Neural progenitor cell (in vitro differentiated cells): ENCODE data around the gene HSD11B2.

ENCODE experiments used
- EZH2 ChIP-seq: fragments of 200-600 bp; sonication (generic); IDR thresholded peaks from 2 replicates; pipeline ENCODE4 v1.6.1; 2017; ENCODE audit warnings: antibody characterized with exemption, mild to moderate bottlenecking, moderate library complexity
- TF ChIP-seq, protein P1 (sequence below): fragments of 200-600 bp; sonication (generic); IDR thresholded peaks from 2 replicates; pipeline ENCODE4 v1.5.1; 2017; ENCODE audit warnings: antibody characterized with exemption, mild to moderate bottlenecking

DNA sequence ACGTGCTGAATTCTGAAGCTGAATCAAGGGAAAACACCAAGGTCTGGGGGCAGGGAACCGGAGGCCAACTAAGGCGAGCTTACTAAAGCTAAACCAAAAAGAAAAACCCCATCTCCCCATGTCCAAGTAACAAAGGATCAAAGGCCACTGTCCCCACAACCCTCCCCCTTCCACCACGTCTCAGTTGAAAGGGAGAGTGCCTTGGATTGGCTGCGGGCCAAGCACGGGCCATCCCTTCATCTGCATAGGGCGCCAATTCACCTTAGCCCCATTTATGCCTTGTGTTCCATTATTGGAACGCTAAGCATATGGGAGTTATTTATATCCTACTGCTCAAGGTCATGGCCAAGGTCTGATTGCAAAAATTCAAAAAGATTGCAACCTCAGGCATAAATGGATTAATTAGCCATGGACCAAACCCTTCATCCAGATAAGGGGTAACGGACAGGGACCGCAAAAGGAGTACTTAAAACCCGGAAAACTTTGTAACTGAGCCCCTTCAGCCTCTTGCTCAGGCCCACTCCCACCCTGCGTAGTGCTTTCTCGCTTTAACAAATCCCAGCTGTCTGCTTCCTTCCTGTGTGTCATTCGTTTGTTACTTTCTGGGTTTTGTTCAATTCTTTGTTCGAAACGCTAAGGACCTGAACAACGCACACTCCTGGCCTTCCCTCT lies 50.8 kb downstream of the HSD11B2 start:
- TF ChIP-seq, protein P1, sequence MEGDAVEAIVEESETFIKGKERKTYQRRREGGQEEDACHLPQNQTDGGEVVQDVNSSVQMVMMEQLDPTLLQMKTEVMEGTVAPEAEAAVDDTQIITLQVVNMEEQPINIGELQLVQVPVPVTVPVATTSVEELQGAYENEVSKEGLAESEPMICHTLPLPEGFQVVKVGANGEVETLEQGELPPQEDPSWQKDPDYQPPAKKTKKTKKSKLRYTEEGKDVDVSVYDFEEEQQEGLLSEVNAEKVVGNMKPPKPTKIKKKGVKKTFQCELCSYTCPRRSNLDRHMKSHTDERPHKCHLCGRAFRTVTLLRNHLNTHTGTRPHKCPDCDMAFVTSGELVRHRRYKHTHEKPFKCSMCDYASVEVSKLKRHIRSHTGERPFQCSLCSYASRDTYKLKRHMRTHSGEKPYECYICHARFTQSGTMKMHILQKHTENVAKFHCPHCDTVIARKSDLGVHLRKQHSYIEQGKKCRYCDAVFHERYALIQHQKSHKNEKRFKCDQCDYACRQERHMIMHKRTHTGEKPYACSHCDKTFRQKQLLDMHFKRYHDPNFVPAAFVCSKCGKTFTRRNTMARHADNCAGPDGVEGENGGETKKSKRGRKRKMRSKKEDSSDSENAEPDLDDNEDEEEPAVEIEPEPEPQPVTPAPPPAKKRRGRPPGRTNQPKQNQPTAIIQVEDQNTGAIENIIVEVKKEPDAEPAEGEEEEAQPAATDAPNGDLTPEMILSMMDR: no peak
- no peak for TF ChIP-seq EZH2
